ENCODE measurements around the gene PLCB4.
"Not testable (repeated sequence)": the region's sequence is repeated elsewhere in the genome, so short reads cannot be mapped to it uniquely, and the experiment has no call there.

Gene PLCB4

GRCh38 chr20:9141921-9142320 lies 73.0 kb downstream of the PLCB4 start:
- DNase-seq (ENCODE audit: low read depth in 2 of 2): no peak

DNA sequence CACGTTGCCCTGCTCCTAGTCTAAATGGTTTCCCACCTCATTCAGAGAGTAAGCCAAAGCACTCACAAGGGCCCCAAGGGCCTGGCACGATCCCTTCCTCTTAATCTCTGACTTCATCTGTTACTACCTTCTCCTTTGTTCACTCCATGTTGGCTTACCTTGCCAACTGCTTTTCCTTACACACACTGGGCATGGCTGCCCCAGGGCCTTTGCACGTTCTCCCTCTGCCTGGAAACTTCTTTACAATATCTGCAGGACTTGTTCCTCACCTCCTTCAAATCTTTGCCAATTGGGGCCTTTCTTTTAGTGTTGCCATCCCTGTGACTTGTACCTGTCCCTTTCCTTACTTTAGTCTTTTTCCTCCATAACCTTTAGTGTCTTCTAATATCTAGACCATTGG lies 73.9 kb downstream of the PLCB4 start:
- no peak for DNase-seq (ENCODE audit: low read depth in 2 of 2)

- DNase-seq (ENCODE audit: low read depth in 2 of 2): no peak
These were observed 75.0 kb downstream of the PLCB4 start for GRCh38 chr20:9143926-9144325.

DNA sequence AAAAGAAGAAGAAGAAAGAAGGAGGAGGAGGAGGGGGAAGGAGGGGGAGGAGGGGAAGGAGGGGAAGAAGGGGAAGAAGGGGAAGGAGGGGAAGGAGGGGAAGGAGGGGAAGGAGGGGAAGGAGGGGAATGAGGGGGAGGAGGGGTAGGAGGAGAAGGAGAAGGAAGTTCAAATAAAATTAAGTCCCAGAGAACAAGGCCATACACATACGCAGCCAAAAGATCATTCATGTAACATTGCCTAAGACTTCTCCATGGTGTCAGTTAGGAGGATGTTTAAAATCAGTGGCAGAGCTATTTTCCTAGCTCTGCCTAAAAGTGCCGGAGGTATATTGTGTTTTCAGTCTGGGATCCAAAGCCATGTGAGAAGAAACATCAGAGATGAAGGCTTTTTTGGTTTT lies 75.8 kb downstream of the PLCB4 start:
- DNase-seq (ENCODE audit: low read depth in 2 of 2): no peak

GRCh38 chr20:9145142-9145541 lies 76.3 kb downstream of the PLCB4 start:
- DNase-seq (ENCODE audit: low read depth in 2 of 2): no peak

DNA sequence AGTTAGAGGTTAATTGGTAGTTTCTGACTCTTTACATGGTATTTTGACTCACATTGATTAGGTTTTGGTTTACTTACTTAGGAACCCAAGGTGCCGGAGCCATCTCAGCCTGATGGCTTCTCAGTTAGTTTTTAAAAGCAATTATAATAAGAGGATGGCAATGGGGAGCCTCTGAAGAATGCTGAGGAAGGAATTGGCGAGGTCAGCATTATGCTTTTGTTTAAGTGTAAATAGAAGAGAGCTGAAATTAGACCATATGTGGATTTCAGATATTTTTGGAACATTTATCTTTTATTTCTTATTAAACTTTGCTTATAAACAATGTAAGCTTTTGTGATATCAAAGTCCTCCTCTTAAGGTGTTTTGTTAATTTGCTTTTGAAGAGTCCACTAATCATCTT lies 77.8 kb downstream of the PLCB4 start:
- no peak for DNase-seq (ENCODE audit: low read depth in 2 of 2)

DNA sequence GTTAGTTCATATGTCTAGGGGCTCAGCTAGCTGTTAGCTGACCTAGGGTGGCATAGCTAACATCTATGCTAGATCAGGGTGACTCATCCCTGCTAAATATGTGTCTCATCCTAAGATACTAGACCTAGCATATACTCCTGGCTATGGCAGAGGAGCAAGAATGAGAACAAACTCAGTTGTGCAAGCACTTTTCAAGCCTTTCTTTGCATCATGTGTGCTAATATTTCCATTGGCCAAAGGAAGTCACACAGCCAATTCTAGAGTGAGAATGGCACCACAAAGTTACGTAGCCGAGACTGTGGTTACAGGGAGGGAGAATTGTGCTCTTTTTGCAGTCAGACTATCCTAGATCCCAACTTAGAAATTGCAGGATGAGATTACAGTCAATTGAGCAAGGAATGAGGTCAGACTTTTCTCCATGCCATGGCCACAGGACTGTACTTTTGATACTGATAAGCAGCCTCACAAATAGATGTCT lies 78.7 kb downstream of the PLCB4 start:
- peak in 1 of 2 experiments; percentile 14 for DNase-seq (ENCODE audit: low read depth in 2 of 2)

- DNase-seq (ENCODE audit: low read depth in 2 of 2): no peak
These were observed 79.4 kb downstream of the PLCB4 start for GRCh38 chr20:9148291-9148690.

DNA sequence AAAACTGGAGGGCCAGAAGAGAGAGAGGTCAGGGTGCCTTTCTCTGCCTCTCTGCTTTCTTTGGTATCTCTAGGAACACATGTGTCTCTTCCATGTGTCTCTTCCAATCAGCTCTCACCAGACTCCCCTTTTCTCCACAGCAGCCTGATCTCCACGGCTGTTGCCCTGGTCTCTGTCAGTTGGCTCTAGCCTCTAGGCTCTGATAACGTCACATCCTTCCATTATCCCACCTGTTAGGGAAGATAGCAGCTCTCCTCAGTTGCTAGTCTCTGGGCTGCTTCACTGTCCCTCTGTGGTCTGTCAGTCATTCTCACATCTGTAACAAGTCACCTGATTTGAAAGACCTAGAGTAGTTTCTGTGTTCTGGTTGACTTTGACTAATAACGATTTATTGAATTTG lies 80.2 kb downstream of the PLCB4 start:
- DNase-seq (ENCODE audit: low read depth in 2 of 2): no peak

GRCh38 chr20:9149796-9150195 lies 80.9 kb downstream of the PLCB4 start:
- no peak for DNase-seq (ENCODE audit: low read depth in 2 of 2)

- DNase-seq (ENCODE audit: low read depth in 2 of 2): no peak
These were observed 81.8 kb downstream of the PLCB4 start for GRCh38 chr20:9150679-9151078.

- DNase-seq (ENCODE audit: low read depth in 2 of 2): not testable (repeated sequence)
These were observed 83.3 kb downstream of the PLCB4 start for GRCh38 chr20:9152139-9152538.

DNA sequence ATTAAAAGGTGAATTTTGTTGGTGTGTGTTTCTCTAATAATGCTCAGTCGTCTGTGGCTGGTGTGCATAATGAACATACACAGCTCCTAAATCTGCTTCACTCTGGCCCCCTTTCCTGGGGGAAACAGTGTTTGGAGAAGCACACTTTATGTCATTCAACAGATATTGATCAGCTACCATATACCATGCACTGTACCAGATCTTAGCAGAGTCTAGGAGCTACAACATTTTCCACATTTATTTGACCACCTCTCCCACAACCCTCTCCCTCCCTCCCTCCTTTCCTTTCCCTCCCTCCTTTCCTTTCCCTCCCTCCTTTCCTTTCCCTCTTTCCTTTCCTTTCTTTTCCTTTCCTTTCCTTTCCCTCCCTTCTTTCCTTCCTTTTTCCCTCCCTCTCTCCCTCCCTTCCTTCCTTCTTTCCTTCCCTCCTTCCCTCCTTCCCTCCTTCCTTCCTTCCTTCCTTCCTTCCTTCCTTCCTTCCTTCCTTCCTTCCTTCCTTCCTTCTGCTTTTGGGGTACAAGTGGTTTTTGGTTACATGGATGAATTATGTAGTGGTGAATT lies 85.7 kb downstream of the PLCB4 start:
- DNase-seq (ENCODE audit: low read depth in 2 of 2): no peak

- DNase-seq (ENCODE audit: low read depth in 2 of 2): no peak
These were observed 87.8 kb downstream of the PLCB4 start for GRCh38 chr20:9156529-9157280.

- DNase-seq (ENCODE audit: low read depth in 2 of 2): peak in 1 of 2 experiments; percentile 11
These were observed 91.4 kb downstream of the PLCB4 start for GRCh38 chr20:9160331-9160730.

DNA sequence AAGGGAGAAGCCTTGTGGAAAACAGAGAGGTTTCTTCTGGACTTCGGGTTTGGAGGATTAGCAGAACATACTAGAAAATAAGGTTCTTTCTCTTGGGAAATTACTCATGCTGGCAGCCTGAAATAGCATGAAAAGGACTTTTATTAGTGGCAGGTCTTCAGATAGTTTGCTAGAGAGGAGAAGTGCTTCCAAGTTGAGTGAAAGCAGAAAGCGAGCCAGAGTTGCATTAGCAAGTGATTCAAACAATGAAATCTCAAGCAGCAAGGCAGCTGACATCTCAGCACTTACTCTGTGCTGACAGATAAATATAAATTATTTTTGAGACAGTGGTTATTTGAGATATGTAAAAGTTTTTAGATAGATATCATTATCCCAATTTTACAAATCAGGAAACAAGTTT lies 91.9 kb downstream of the PLCB4 start:
- DNase-seq (ENCODE audit: low read depth in 2 of 2): peak in 1 of 2 experiments; percentile 9

DNA sequence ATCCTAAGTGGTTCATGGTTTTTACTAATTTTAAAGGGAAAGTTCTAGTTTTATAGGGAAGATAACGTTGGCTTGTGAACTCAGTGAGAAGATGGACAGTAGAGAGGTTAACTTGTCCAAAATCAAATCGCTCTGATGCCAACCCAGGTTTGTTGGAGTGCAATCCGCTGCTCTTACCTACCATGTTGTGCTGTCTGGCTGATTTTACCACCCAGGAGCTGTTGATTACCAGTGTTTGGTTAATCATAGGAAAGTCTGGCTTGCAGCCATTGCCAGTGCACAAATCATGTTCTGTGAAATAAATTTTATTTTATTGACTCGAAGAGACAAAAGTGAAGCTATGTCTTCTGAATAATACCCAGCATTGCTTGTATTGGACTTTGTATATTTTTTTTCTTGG lies 92.4 kb downstream of the PLCB4 start:
- no peak for DNase-seq (ENCODE audit: low read depth in 2 of 2)

DNA sequence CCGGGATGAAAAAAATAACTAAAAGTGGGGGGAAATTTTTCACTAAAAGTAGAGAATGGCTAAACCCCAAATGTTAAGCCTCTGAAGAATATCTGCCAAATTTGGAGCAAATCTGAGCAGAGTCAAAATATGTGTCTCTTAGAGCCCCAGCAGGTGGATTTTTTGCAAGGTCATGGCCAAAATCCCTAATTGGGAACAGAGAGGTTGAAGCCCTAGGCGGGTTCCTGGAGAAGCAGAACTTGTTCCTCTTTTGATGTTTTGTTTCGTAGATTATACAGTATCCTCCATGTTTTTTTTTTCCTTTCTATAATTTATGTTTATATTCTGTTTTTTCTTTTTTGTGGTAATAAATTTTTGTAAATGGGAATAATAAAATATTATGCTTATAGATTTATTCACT lies 94.4 kb downstream of the PLCB4 start:
- DNase-seq (ENCODE audit: low read depth in 2 of 2): no peak

GRCh38 chr20:9163995-9164394 lies 95.1 kb downstream of the PLCB4 start:
- no peak for DNase-seq (ENCODE audit: low read depth in 2 of 2)

DNA sequence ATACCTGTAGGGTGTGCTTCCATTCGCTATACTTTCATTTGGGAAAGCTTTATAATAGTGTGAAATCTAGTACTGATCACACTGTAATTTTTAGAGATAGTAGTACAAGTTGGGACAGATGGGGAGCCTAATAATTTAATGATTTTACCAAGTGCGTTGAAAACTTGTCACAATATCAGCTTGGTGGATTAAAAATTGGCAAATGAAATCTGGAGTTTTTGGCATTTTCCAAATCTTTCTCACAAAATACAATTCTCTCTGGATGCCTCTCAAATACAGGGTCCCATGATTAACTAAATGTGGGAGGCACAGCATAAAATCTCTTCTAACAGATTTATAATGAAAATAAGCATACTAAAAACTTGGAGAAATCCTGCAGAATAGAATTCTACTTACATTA lies 96.4 kb downstream of the PLCB4 start:
- no peak for DNase-seq (ENCODE audit: low read depth in 2 of 2)

- DNase-seq (ENCODE audit: low read depth in 2 of 2): no peak
These were observed 97.4 kb downstream of the PLCB4 start for GRCh38 chr20:9166153-9166780.

DNA sequence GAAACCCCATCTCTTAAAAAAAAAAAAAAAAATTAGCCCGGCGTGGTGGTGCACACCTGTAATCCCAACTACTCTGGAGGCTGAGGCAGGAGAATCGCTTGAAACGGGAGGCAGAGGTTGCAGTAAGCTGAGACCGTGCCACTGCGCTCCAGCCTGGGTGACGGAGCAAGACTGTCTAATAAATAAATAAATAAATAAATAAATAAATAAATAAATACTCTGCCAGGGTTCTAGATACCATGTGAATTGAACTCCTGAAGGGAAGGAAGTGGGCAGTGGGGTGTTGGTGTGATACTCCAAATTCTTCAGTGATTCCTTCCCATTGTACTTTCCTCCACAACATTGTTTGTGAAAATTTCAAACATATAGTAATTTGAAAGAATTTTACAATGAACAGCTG lies 100.5 kb downstream of the PLCB4 start:
- no peak for DNase-seq (ENCODE audit: low read depth in 2 of 2)

GRCh38 chr20:9172851-9173250 lies 104.0 kb downstream of the PLCB4 start:
- no peak for DNase-seq (ENCODE audit: low read depth in 2 of 2)
